Posterior vena cava (tissue), 2 donors: Measurements from ENCODE around the gene MYOM1. TPM values are rescaled to one million over a fixed set of nuclear protein-coding genes. Genes with fewer than 3 reads are reported as not detected.
A peak's percentile ranks its signal among the peaks of the same experiment; 100 is the strongest.

Experiments
- DNase-seq: peaks from one replicate; pipeline ENCODE4 v3.0.0-alpha.2; 2020; ENCODE audit warnings: low spot score
- intact Hi-C, 2 donors: fragments of 100-400 bp; cut with DNase I; formaldehyde crosslinking; loops; one replicate each; pipeline versions ENCODE4 v1.14.1 to v1.14.2; 2022 to 2023
- total RNA-seq, 2 donors: library from RNA; stranded (reverse); fragmentation: NEBNext Ultra II Directional; extraction: Animal tissue kit (Norgen Biotek cat#: 25700); gene quantifications; one replicate each; pipeline ENCODE4 v1.2.1, GENCODE V29; 2021
- donor health status: DM: yes; HTN: yes; CAD: no.
- donor health status: DM: yes; HTN: yes; CAD: no.

The MYOM1 gene
- total RNA-seq, 2 donors from 2014 or later: 32.0 to 42.1 TPM

- intact Hi-C loops: no loop called here
- DNase-seq: no peak
Observed at GRCh38 chr18:3139406-3139805, 80.4 kb downstream of the MYOM1 start.

- intact Hi-C loops: no loop called here
Observed at GRCh38 chr18:3138274-3138975, 81.3 kb downstream of the MYOM1 start.

GRCh38 chr18:3135536-3135935 lies 84.2 kb downstream of the MYOM1 start:
- intact Hi-C loops: no loop called here
- DNase-seq: no peak

More at GRCh38 chr18:3138274-3138975, 81.3 kb downstream of the MYOM1 start:
- DNase-seq: no peak

- no peak for DNase-seq
- intact Hi-C loops: no loop called here
Observed at GRCh38 chr18:3132700-3133099, 87.1 kb downstream of the MYOM1 start.

- intact Hi-C loops: no loop called here
- DNase-seq: no peak
Observed at GRCh38 chr18:3130344-3130743, 89.4 kb downstream of the MYOM1 start.

- DNase-seq: peak; percentile 93
- intact Hi-C loops: loop anchor here in 1 of 2 donors (5.0 kb wide), 1 partner anchor 197 kb away; no protein-coding TSS in a partner anchor
Observed at GRCh38 chr18:3129053-3129864, 90.5 kb downstream of the MYOM1 start.

GRCh38 chr18:3126457-3127097 lies 93.2 kb downstream of the MYOM1 start:
- intact Hi-C loops: loop anchor here in 1 of 2 donors (5.0 kb wide), 1 partner anchor 194 kb away; no protein-coding TSS in a partner anchor
- no peak for DNase-seq

- intact Hi-C loops: loop anchor here in 1 of 2 donors (5.0 kb wide), 1 partner anchor 193 kb away; no protein-coding TSS in a partner anchor
- DNase-seq: no peak
Observed at GRCh38 chr18:3124822-3125221, 94.9 kb downstream of the MYOM1 start.

- no peak for DNase-seq
- intact Hi-C loops: loop anchor here in 1 of 2 donors (1.0 kb wide), 1 partner anchor 11 kb away; no protein-coding TSS in a partner anchor
Observed at GRCh38 chr18:3122851-3123250, 96.9 kb downstream of the MYOM1 start.

- no peak for DNase-seq
- intact Hi-C loops: no loop called here
Observed at GRCh38 chr18:3121259-3121658, 98.5 kb downstream of the MYOM1 start.

- DNase-seq: no peak
- intact Hi-C loops: no loop called here
Observed at GRCh38 chr18:3120356-3120755, 99.4 kb downstream of the MYOM1 start.

GRCh38 chr18:3119401-3120341 lies 100.1 kb downstream of the MYOM1 start:
- intact Hi-C loops: no loop called here
- DNase-seq: no peak

- intact Hi-C loops: no loop called here
- DNase-seq: no peak
Observed at GRCh38 chr18:3118195-3119010, 101.4 kb downstream of the MYOM1 start.

- intact Hi-C loops: no loop called here
- DNase-seq: no peak
Observed at GRCh38 chr18:3117493-3118192, 102.1 kb downstream of the MYOM1 start.

GRCh38 chr18:3115447-3116030 lies 104.2 kb downstream of the MYOM1 start:
- no peak for DNase-seq
- intact Hi-C loops: no loop called here

- intact Hi-C loops: no loop called here
- DNase-seq: no peak
Observed at GRCh38 chr18:3114451-3114850, 105.3 kb downstream of the MYOM1 start.

GRCh38 chr18:3114026-3114425 lies 105.7 kb downstream of the MYOM1 start:
- intact Hi-C loops: no loop called here
- no peak for DNase-seq
